Measurements from ENCODE around the gene TARS2. TPM values are rescaled to one million over a fixed set of nuclear protein-coding genes. Genes with fewer than 3 reads are reported as not detected.
A peak's percentile ranks its signal among the peaks of the same experiment; 100 is the strongest.

TARS2 gene
- total RNA-seq, 1 experiment from 2014 or later = 44.8 TPM

DNA sequence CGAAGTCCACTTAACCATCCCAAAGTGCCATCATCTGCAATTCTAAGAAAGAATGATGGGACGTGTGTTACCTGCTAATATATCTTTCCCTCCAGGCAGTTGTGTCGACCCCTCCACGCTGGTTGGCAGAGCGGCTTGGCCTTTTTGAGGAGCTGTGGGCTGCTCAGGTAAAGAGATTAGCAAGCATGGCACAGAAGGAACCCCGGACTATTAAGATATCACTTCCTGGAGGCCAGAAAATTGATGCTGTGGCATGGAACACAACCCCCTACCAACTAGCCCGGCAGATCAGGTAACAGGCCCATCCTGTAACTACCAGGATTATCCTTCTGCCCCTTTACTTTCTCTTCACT is 520 bp downstream of the TARS2 start:
- no peak for DNase-seq
- Histone ChIP-seq H4K20me1 (ENCODE audit: insufficient read depth) (no peaks in the 10 kb centered on the region), H3K79me2 (ENCODE audit: low read depth) (peaks cover 14% of the 10 kb centered on the region), H3F3A (ENCODE audit: insufficient read depth, low read depth) (peaks cover 17% of the 10 kb centered on the region; the same call in 1 of the 2 replicates), H3K4me2 (peak overlapping the region; percentile 91), H3K27me3 (ENCODE audit: insufficient read depth, low read depth) (no peaks in the 10 kb centered on the region), H3K36me3 (ENCODE audit: low read depth) (peaks cover 9% of the 10 kb centered on the region), H2AFZ (peak overlapping the region; percentile 86), H3K4me3 (peak overlapping the region; percentile 81), H3K9me2 (ENCODE audit: insufficient read depth) (no peaks in the 10 kb centered on the region), H3K27ac (no peak overlapping the region), H3K9me3 (ENCODE audit: insufficient read depth, low read depth) (no peaks in the 10 kb centered on the region), H3K4me1 (replicated peaks; ENCODE audit: insufficient read depth) (peaks cover 8% of the 10 kb centered on the region; the same call in 1 of the 2 replicates)
- ChIA-PET CTCF (no interaction called here), POLR2A (ENCODE audit: unreplicated experiment) (interaction anchor here (0.6 kb wide), 3 partner anchors 124 to 767 kb away, joined by 3 to 8 read pairs (median 3); partner anchors contain the start of genes PSMD4 and RPRD2)
- TSS peak; percentile 67 for BruUV-seq (replicated peaks)
- TF ChIP-seq, protein P1, sequence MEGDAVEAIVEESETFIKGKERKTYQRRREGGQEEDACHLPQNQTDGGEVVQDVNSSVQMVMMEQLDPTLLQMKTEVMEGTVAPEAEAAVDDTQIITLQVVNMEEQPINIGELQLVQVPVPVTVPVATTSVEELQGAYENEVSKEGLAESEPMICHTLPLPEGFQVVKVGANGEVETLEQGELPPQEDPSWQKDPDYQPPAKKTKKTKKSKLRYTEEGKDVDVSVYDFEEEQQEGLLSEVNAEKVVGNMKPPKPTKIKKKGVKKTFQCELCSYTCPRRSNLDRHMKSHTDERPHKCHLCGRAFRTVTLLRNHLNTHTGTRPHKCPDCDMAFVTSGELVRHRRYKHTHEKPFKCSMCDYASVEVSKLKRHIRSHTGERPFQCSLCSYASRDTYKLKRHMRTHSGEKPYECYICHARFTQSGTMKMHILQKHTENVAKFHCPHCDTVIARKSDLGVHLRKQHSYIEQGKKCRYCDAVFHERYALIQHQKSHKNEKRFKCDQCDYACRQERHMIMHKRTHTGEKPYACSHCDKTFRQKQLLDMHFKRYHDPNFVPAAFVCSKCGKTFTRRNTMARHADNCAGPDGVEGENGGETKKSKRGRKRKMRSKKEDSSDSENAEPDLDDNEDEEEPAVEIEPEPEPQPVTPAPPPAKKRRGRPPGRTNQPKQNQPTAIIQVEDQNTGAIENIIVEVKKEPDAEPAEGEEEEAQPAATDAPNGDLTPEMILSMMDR (conservative IDR thresholded peaks at IDR 0.05) = no peak
- intact Hi-C loops (cut with micrococcal nuclease; ENCODE audit: unreplicated experiment) = loop anchor here (5.0 kb wide), 2 partner anchors 45 to 65 kb away; no protein-coding TSS in a partner anchor

DNA sequence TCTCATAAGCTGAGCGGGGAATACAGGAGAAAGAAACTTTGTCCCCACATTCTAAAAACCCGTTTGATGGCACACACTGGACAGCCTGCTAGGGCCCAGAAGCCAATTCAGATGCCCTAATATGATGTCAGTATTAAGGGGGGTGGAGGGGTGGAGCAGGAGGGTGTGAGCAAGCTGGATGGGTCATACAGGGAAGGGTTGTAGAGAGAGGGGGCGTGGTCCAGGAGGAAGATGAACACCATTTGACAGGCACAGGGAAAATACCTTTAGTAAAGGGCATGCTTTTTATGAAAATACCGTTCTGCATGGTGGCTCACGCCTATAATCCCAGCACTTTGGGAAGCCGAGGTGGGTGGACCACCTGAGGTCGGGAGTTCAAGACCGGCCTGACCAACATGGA is 6.0 kb downstream of the TARS2 start:
- H3F3A ChIP-seq (ENCODE audit: insufficient read depth, low read depth) = no peaks in the 10 kb centered on the region
- intact Hi-C loops (cut with micrococcal nuclease; ENCODE audit: unreplicated experiment) = no loop called here
- ChIA-PET CTCF (interaction anchor here (0.6 kb wide), 1 partner anchor 463 kb away, joined by 3 read pairs; no protein-coding TSS in a partner anchor), POLR2A (ENCODE audit: unreplicated experiment) (no interaction called here)
- H2AFZ ChIP-seq = no peak overlapping the region
- H3K36me3 ChIP-seq (ENCODE audit: low read depth) = peaks cover 18% of the 10 kb centered on the region
- H3K27ac ChIP-seq = no peak overlapping the region
- H3K79me2 ChIP-seq (ENCODE audit: low read depth) = peaks cover 7% of the 10 kb centered on the region
- H3K27me3 ChIP-seq (ENCODE audit: insufficient read depth, low read depth) = no peaks in the 10 kb centered on the region
- no TSS peak for BruUV-seq (replicated peaks)
- H3K9me3 ChIP-seq (ENCODE audit: insufficient read depth, low read depth) = no peaks in the 10 kb centered on the region
- no peaks in the 10 kb centered on the region for H3K9me2 ChIP-seq (ENCODE audit: insufficient read depth)
- no peak for TF ChIP-seq EZH2 (IDR thresholded peaks at IDR 0.05; ENCODE audit: low read depth)
- TF ChIP-seq, protein P1 (conservative IDR thresholded peaks at IDR 0.05) = no peak
- no peaks in the 10 kb centered on the region for H4K20me1 ChIP-seq (ENCODE audit: insufficient read depth)
- H3K4me3 ChIP-seq = no peak overlapping the region
- no peak overlapping the region for H3K4me2 ChIP-seq
- peaks cover 6% of the 10 kb centered on the region; the same call in 1 of the 2 replicates for H3K4me1 ChIP-seq (replicated peaks; ENCODE audit: insufficient read depth)
- DNase-seq = no peak

DNA sequence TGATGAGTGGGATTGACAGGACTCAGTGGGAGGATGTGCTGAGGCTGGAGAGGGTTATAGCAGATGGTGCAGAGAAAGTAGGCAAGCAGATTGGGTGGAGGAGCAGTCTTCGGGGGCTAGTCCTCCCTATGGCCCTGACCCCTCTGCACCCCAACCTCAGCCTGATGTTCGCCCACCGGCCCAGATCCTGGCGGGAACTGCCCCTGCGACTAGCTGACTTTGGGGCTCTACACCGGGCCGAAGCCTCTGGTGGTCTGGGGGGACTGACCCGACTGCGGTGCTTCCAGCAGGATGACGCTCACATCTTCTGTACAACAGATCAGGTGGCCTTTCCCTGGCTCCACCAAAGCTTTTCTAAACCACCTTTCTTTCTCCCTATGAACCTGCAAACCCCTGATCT is 11.1 kb downstream of the TARS2 start:
- no peak for DNase-seq
- no peaks in the 10 kb centered on the region for H3K4me1 ChIP-seq (replicated peaks; ENCODE audit: insufficient read depth)
- TF ChIP-seq, protein P1 (conservative IDR thresholded peaks at IDR 0.05) = no peak
- TF ChIP-seq EZH2 (IDR thresholded peaks at IDR 0.05; ENCODE audit: low read depth) = no peak
- POLR2A ChIA-PET (ENCODE audit: unreplicated experiment) = no interaction called here
- H3K27me3 ChIP-seq (ENCODE audit: insufficient read depth, low read depth) = no peaks in the 10 kb centered on the region
- no TSS peak for BruUV-seq (replicated peaks)
- H4K20me1 ChIP-seq (ENCODE audit: insufficient read depth) = no peaks in the 10 kb centered on the region
- no peak overlapping the region for H3K4me3 ChIP-seq
- no peaks in the 10 kb centered on the region; the same call in 1 of the 2 replicates for H3F3A ChIP-seq (ENCODE audit: insufficient read depth, low read depth)
- CTCF ChIA-PET = no interaction called here
- no peaks in the 10 kb centered on the region for H3K9me2 ChIP-seq (ENCODE audit: insufficient read depth)
- peaks cover 12% of the 10 kb centered on the region; the same call in 1 of the 2 replicates for H3K36me3 ChIP-seq (ENCODE audit: low read depth)
- H3K27ac ChIP-seq = no peak overlapping the region
- intact Hi-C loops (cut with micrococcal nuclease; ENCODE audit: unreplicated experiment) = no loop called here
- H3K9me3 ChIP-seq (ENCODE audit: insufficient read depth, low read depth) = no peaks in the 10 kb centered on the region
- H3K4me2 ChIP-seq = no peak overlapping the region
- no peaks in the 10 kb centered on the region for H3K79me2 ChIP-seq (ENCODE audit: low read depth)
- H2AFZ ChIP-seq = no peak overlapping the region
